SH-SY5Y (cell line): ENCODE results near the gene RBSN.

Experiments
- GATA2 ChIP-seq: IDR thresholded peaks from 2 replicates; pipeline ENCODE4 v1.6.1; 2011; ENCODE audit warnings: mild to moderate bottlenecking, low read depth, low read length
- GATA3 ChIP-seq: IDR thresholded peaks from 2 replicates; pipeline ENCODE4 v1.6.1; 2011; ENCODE audit warnings: low read depth, mild to moderate bottlenecking, low read length, moderate library complexity

GRCh38 chr3:15060029-15060428, 38.9 kb downstream of the RBSN start:
- TF ChIP-seq GATA2 (no peak), GATA3 (no peak)
